Spinal cord (tissue), 10 donors: ENCODE results near the gene MEP1B. TPM values are rescaled to one million over a fixed set of nuclear protein-coding genes. Genes with fewer than 3 reads are reported as not detected.
"Not testable (repeated sequence)": the region's sequence is repeated elsewhere in the genome, so short reads cannot be mapped to it uniquely, and the experiment has no call there.

ENCODE experiments used
- DNase-seq, 6 donors: peaks; one replicate each; pipeline versions ENCODE4 v3.0.0 to v3.0.0-alpha.2; 2013 to 2015; ENCODE audit warnings: low spot score in 6 of 6, low read depth in 4 of 6
- H3K27ac ChIP-seq: one replicate; pipeline ENCODE4 v1.5.1; 2013; ENCODE audit warnings: low read depth, low read length, control low read depth
- H3K27me3 ChIP-seq: one replicate; pipeline ENCODE4 v1.6.1; 2013; ENCODE audit warnings: low read length; ENCODE audit not compliant: control insufficient read depth, insufficient read depth
- H3K36me3 ChIP-seq: one replicate; pipeline ENCODE4 v1.6.1; 2013; ENCODE audit warnings: low read length; ENCODE audit not compliant: control insufficient read depth, insufficient read depth
- H3K4me1 ChIP-seq: one replicate; pipeline ENCODE4 v1.6.1; 2013; ENCODE audit warnings: low read length; ENCODE audit not compliant: control insufficient read depth, insufficient read depth
- H3K4me3 ChIP-seq: one replicate; pipeline ENCODE4 v1.5.1; 2013; ENCODE audit warnings: low read depth, low read length, control low read depth
- H3K9me3 ChIP-seq: one replicate; pipeline ENCODE4 v1.6.1; 2013; ENCODE audit warnings: low read length; ENCODE audit not compliant: control insufficient read depth, insufficient read depth
- WGBS: methylation state at CpG from one replicate; pipeline ENCODE4 v1.1.5; 2013; ENCODE audit warnings: missing lambda C conversion rate; ENCODE audit not compliant: insufficient coverage; 5-methylcytosine and 5-hydroxymethylcytosine counted together
- long read RNA-seq, 4 donors: transcript quantifications; one replicate each; lab custom pipeline, GENCODE V29; 2026
- polyA plus RNA-seq, 2 donors: library from polyadenylated mRNA; unstranded; fragments of 120-200 nt; gene quantifications; one replicate each; pipeline ENCODE4 v1.2.1, GENCODE V29; 2013; ENCODE audit not compliant: insufficient read length in 2 of 2
- total RNA-seq, 2 donors: library from RNA; depleted of rRNA in 1 of 2; stranded (reverse); fragments of 120-200 nt in 1 of 2; fragments of >200 nt in 1 of 2; gene quantifications; one replicate each; pipeline versions ENCODE4 v1.2.3 to v1.2.4, GENCODE V29; 2013 to 2014
- donor health status: healthy.

The MEP1B gene
- total RNA-seq (under 1 TPM; 0.11 to 0.20 TPM), polyA plus RNA-seq (under 1 TPM; 0.14 to 0.38 TPM)
- long read RNA-seq, donor 1, result 0 reads
- long read RNA-seq, donor 2, result 0 reads
- long read RNA-seq, donor 3, result 0 reads
- long read RNA-seq, donor 4, result 0 reads

DNA sequence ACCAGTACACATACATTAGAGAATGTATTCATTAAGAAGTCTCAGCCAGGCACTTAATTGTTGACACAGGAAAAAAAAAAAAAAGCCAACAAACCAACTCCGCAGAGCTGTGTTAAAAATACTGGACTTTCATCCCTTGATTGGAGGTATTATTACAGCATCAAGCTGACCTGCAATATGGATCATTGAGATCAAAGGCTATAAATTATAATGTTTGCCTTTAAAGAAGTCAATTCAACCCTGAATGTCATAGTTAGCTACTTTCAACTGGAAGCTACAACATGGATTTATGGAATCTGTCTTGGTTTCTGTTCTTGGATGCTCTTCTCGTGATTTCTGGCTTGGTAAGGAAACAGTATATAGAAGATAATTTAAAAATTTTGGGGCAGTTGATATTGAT, at the start of gene MEP1B:
TSS of gene MEP1B (plus strand) at position 250 of the 400 bp plus-strand sequence. CDS start at position 282, 32 bp downstream.
- no peak for DNase-seq
- no peaks in the 10 kb centered on the region for H3K4me1 ChIP-seq
- no peaks in the 10 kb centered on the region for H3K36me3 ChIP-seq
- H3K27ac ChIP-seq, result no peak within 1 kb of the TSS
- H3K9me3 ChIP-seq, result peaks cover 3% of the 10 kb centered on the region
- no peak within 1 kb of the TSS for H3K4me3 ChIP-seq
- WGBS, result no CpG with 5 or more reads among the region's 2 CpGs
- no peaks in the 10 kb centered on the region for H3K27me3 ChIP-seq

DNA sequence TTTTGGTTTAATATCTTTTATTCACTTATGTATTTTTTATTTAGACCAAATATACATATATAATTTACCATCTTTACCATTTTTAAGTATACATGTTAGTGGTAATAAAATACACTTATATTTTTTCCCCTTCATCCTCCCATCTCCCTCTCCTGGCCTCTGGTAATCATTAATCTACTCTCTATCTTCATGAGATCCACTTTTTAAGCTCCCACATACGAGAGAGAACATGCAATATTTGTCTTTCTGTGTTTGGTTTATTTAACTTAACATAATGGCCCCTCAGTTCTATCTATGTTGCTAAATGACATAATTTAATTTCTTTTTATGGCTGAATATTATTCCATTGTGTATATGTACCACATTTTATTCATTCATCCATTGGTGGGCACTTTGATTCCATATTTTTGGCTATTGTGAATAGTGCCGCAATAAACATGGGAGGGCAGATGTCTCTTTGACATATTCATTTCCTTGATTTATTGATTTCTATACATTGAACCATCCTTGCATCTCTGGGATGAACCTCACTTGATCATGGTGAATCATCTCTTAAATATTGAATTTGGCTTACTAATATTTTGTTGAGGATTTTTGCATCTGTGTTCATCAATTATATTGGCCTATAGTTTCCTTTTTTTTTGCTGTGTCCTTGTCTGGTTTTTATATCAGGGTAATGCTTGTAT, 41.5 kb upstream of the MEP1B start:
- Histone ChIP-seq H3K27ac (no peak overlapping the region), H3K27me3 (no peaks in the 10 kb centered on the region), H3K4me3 (no peak overlapping the region), H3K4me1 (no peaks in the 10 kb centered on the region), H3K9me3 (peaks cover 1% of the 10 kb centered on the region), H3K36me3 (no peaks in the 10 kb centered on the region)
- DNase-seq, result no peak
- no CpG with 5 or more reads among the region's 2 CpGs for WGBS

GRCh38 chr18:32152705-32153448, 37.0 kb upstream of the MEP1B start:
- Histone ChIP-seq H3K4me1 (no peaks in the 10 kb centered on the region), H3K4me3 (no peak overlapping the region), H3K27me3 (no peaks in the 10 kb centered on the region), H3K27ac (no peak overlapping the region), H3K9me3 (peaks cover 1% of the 10 kb centered on the region), H3K36me3 (no peaks in the 10 kb centered on the region)
- DNase-seq, result no peak
- 100% methylated on average over 1 of the region's 5 CpGs for WGBS

GRCh38 chr18:32156855-32157254, 33.0 kb upstream of the MEP1B start:
- no peak overlapping the region for H3K27ac ChIP-seq
- no peak for DNase-seq
- no peak overlapping the region for H3K4me3 ChIP-seq
- H3K36me3 ChIP-seq, result no peaks in the 10 kb centered on the region
- no peaks in the 10 kb centered on the region for H3K27me3 ChIP-seq
- peaks cover 6% of the 10 kb centered on the region for H3K4me1 ChIP-seq
- no peaks in the 10 kb centered on the region for H3K9me3 ChIP-seq

DNA sequence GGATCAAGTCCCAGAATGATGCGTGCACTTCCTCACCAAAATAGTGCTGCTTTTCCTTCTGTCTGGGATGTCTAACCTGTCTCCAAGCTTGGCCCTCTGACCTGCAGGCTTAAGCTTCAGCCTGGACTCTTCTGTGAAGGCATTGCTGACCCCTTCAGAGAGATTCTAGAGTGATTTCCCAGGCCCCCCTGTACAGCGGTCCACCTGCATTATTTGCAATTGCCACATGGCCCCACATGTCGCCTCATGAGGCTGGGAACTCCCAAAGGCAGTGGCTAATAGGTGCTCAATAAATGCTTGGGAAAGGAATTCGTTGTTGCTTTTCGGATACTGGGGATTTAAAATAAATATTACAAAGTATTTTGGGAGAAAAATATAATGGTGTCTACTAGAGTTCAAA, 32.3 kb upstream of the MEP1B start:
- WGBS, result 86% methylated on average over 2 of the region's 5 CpGs
- Histone ChIP-seq H3K27ac (no peak overlapping the region), H3K4me3 (no peak overlapping the region), H3K27me3 (no peaks in the 10 kb centered on the region), H3K36me3 (no peaks in the 10 kb centered on the region), H3K4me1 (peaks cover 6% of the 10 kb centered on the region), H3K9me3 (no peaks in the 10 kb centered on the region)
- DNase-seq, result no peak

GRCh38 chr18:32158108-32158624, 31.7 kb upstream of the MEP1B start:
- no peaks in the 10 kb centered on the region for H3K27me3 ChIP-seq
- H3K4me3 ChIP-seq, result peak overlapping the region; percentile 31
- DNase-seq, result peak; percentile 80 to 98 (median 86)
- no peaks in the 10 kb centered on the region for H3K36me3 ChIP-seq
- 10% methylated on average over 18 of the region's 22 CpGs for WGBS
- H3K27ac ChIP-seq, result no peak overlapping the region
- H3K4me1 ChIP-seq, result peaks cover 6% of the 10 kb centered on the region
- no peaks in the 10 kb centered on the region for H3K9me3 ChIP-seq

DNA sequence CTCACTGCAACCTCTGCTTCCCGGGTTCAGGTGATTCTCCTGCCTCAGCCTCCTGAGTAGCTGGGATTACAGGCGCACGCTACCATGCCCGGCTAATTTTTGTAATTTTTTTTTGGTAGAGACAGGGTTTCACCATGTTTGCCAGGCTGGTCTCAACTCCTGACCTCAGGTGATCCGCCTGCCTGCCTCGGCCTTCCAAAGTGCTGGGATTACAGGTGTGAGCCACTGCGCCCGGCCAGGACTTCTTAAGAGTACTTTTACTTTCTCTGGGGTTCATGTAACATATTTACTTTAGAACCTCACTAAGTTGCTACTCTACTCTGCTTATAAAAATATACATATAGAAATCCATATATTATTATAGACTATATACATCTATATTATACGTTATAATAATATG, 31.2 kb upstream of the MEP1B start:
- not testable (repeated sequence) for H3K9me3 ChIP-seq, H3K27ac ChIP-seq
- H3K4me3 ChIP-seq, result peak overlapping the region; percentile 31

GRCh38 chr18:32160547-32160946, 29.3 kb upstream of the MEP1B start:
- no peak for DNase-seq
- Histone ChIP-seq H3K27me3 (no peaks in the 10 kb centered on the region), H3K4me3 (no peak overlapping the region), H3K36me3 (no peaks in the 10 kb centered on the region), H3K27ac (no peak overlapping the region), H3K9me3 (no peaks in the 10 kb centered on the region), H3K4me1 (peaks cover 6% of the 10 kb centered on the region)
- 89% methylated on average over 1 of the region's 2 CpGs for WGBS

More for the DNA sequence above, 31.2 kb upstream of the MEP1B start:
- WGBS, result 70% methylated on average over 5 of the region's 9 CpGs
- not testable (repeated sequence) for H3K27me3 ChIP-seq, DNase-seq, H3K4me1 ChIP-seq, H3K36me3 ChIP-seq

- DNase-seq, result no peak
- no CpG with 5 or more reads among the region's 3 CpGs for whole genome bisulfite sequencing
Observed at GRCh38 chr18:32167980-32168730, 21.7 kb upstream of the MEP1B start.

More at GRCh38 chr18:32167980-32168730, 21.7 kb upstream of the MEP1B start:
- Histone ChIP-seq H3K9me3 (peaks cover 2% of the 10 kb centered on the region), H3K4me3 (no peak overlapping the region), H3K4me1 (no peaks in the 10 kb centered on the region), H3K36me3 (no peaks in the 10 kb centered on the region), H3K27ac (no peak overlapping the region), H3K27me3 (no peaks in the 10 kb centered on the region)
